Gastrocnemius medialis (tissue), 4 donors: ENCODE data around the gene HPCAL4.

ENCODE experiments used
- POLR2A ChIP-seq, 2 donors: fragments of 450-650 bp; IDR thresholded peaks; one replicate each; pipeline ENCODE4 v1.6.1; 2017; ENCODE audit warnings: antibody characterized with exemption in 2 of 2, mild to moderate bottlenecking in 2 of 2, moderate library complexity in 2 of 2
- TF ChIP-seq, protein P1 (sequence below), 5 experiments: fragments of 450-650 bp in 3 of 5; fragments of 200-600 bp in 2 of 5; sonication (generic) in 2 of 5; IDR thresholded peaks in 4 of 5; conservative IDR thresholded peaks in 1 of 5; 1 replicate in 4 of 5; 2 replicates in 1 of 5; pipeline ENCODE4 v1.5.1; 2016 to 2019; ENCODE audit warnings: antibody characterized with exemption in 5 of 5, mild to moderate bottlenecking in 3 of 5, moderate library complexity in 3 of 5

DNA sequence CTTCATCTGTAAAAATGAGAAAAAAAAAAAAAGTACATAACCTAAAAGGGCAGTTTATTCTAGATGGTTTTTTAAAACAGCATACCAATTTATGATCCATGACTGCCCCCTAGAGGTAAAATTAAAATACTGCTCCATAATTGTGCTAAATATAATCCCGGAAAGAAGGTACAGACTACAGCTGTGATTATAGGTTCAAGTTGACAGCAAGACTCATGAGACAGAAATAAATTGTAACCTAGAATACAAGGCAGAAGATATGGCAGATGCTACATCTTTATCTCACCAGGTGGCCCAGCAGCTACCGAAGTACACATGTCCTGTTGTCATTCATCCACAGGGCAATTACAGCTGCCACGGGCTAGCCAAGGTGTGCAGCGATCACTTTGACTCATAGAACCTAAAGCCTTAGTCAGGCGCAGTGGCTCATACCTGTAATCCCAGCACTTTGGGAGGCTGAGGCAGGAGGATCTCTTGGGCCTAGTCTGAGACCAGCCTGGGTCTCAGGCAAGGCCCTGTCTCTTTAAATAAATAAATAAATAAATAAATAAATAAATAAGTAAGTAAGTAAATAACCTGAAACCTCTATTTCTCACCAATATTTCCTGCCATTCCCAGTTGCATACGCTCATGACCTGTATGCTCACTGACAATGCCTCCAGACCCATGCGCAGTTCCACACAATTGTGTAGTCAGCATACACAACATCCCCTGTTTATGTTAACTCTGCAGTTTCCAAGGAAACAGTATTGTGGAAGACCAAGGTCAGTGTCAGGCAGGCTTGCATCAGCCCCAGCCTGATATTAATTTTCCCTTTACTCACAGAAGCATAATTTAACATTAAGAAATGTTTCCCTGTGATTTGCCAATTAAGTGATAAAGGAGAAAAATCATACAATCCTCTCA is 29.1 kb upstream of the HPCAL4 start:
- TF ChIP-seq, protein P1, sequence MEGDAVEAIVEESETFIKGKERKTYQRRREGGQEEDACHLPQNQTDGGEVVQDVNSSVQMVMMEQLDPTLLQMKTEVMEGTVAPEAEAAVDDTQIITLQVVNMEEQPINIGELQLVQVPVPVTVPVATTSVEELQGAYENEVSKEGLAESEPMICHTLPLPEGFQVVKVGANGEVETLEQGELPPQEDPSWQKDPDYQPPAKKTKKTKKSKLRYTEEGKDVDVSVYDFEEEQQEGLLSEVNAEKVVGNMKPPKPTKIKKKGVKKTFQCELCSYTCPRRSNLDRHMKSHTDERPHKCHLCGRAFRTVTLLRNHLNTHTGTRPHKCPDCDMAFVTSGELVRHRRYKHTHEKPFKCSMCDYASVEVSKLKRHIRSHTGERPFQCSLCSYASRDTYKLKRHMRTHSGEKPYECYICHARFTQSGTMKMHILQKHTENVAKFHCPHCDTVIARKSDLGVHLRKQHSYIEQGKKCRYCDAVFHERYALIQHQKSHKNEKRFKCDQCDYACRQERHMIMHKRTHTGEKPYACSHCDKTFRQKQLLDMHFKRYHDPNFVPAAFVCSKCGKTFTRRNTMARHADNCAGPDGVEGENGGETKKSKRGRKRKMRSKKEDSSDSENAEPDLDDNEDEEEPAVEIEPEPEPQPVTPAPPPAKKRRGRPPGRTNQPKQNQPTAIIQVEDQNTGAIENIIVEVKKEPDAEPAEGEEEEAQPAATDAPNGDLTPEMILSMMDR (IDR thresholded peaks at IDR 0.05 in 4 of 5, conservative IDR thresholded peaks at IDR 0.05 in 1 of 5): peak; percentile 69 to 96 (median 77)
- no peak for TF ChIP-seq POLR2A (IDR thresholded peaks at IDR 0.05)
